Ovary (tissue), 9 donors: ENCODE data around the gene HRC. TPM values are rescaled to one million over a fixed set of nuclear protein-coding genes. Genes with fewer than 3 reads are reported as not detected.

Experiments used
- DNase-seq, 5 donors: peaks; one replicate each; pipeline ENCODE4 v3.0.0-alpha.2; 2019 to 2020
- H3K27ac ChIP-seq, 2 donors: fragments of 200-600 bp; one replicate each; pipeline versions ENCODE4 v1.5.1 to v1.8.0; 2019 to 2022
- H3K27me3 ChIP-seq: fragments of 200-600 bp; one replicate; pipeline ENCODE4 v1.8.0; 2022
- H3K36me3 ChIP-seq: fragments of 200-600 bp; sonication (generic); one replicate; pipeline ENCODE4 v1.5.1; 2019
- H3K4me1 ChIP-seq: one replicate; pipeline ENCODE4 v1.8.1; 2013; ENCODE audit warnings: mild to moderate bottlenecking, moderate library complexity; ENCODE audit not compliant: insufficient read depth
- H3K4me3 ChIP-seq: fragments of 200-600 bp; sonication (generic); one replicate; pipeline ENCODE4 v1.5.1; 2017
- H3K9me3 ChIP-seq, 2 donors: fragments of 200-600 bp in 1 of 2; sonication (generic) in 1 of 2; one replicate each; pipeline versions ENCODE4 v1.5.1 to v1.8.1; 2013 to 2019; ENCODE audit warnings: mild to moderate bottlenecking in 1 of 2, moderate library complexity in 1 of 2
- EP300 ChIP-seq: sonication (generic); formaldehyde crosslinking; IDR thresholded peaks from one replicate; pipeline ENCODE4 v1.6.1; 2017; ENCODE audit warnings: antibody characterized with exemption
- POLR2A ChIP-seq: fragments of 450-650 bp; IDR thresholded peaks from one replicate; pipeline ENCODE4 v1.6.1; 2017; ENCODE audit warnings: antibody characterized with exemption, mild to moderate bottlenecking, moderate library complexity
- WGBS, 3 donors: extraction: QIAGEN DNeasy Blood & Tissue Kit in 1 of 3; methylation state at CpG; one replicate each; pipeline versions ENCODE4 v1.1.5 to v1.1.7; 2013 to 2017; 5-methylcytosine and 5-hydroxymethylcytosine counted together
- intact Hi-C, 4 donors: fragments of 100-400 bp; cut with DNase I; formaldehyde crosslinking; loops; one replicate each; pipeline versions ENCODE4 v1.11.0 to v1.15.1; 2022 to 2023
- polyA plus RNA-seq, 2 donors: library from polyadenylated mRNA; stranded (reverse); fragments of 200-250 nt in 1 of 2; fragments of 350-450 nt in 1 of 2; fragmentation: Illumina TruSeq in 1 of 2; extraction: RNeasy Lipid Tissue Mini Kit (QIAGEN cat#74804) in 1 of 2; gene quantifications; one replicate each; pipeline ENCODE4 v1.2.3, GENCODE V29; 2013 to 2014
- total RNA-seq, 7 donors: library from RNA; depleted of rRNA in 2 of 7; stranded (reverse); fragments of >200 nt in 2 of 7; fragmentation: NEBNext Ultra II Directional in 3 of 7; extraction: Animal tissue kit (Norgen Biotek cat#: 25700) in 3 of 7; gene quantifications; one replicate each; pipeline versions ENCODE4 v1.1.0 to v1.2.4, GENCODE V29; 2016 to 2023
- TF ChIP-seq, protein P1 (sequence below), 3 donors: fragments of 450-650 bp in 2 of 3; fragments of 200-600 bp in 1 of 3; IDR thresholded peaks; one replicate each; pipeline versions ENCODE4 v1.5.1 to v1.8.0; 2016 to 2022; ENCODE audit warnings: antibody characterized with exemption in 3 of 3, mild to moderate bottlenecking in 1 of 3
- donor health status: DM: no; HTN: no; CAD: no; lungs with moderate emphysema.
- donor health status: DM: no; HTN: no; CAD: no.
- donor health status: Bipolar disorder and iron deficiency.
- donor health status: DM: yes; HTN: yes; CAD: no.
- donor health status: DM: no; HTN: no; CAD: no.
- donor health status: DM: yes; HTN: yes; CAD: no.

The HRC gene
- total and polyA plus RNA-seq, 9 donors, result 0.36 to 10.5 (median 2.2) TPM

DNA sequence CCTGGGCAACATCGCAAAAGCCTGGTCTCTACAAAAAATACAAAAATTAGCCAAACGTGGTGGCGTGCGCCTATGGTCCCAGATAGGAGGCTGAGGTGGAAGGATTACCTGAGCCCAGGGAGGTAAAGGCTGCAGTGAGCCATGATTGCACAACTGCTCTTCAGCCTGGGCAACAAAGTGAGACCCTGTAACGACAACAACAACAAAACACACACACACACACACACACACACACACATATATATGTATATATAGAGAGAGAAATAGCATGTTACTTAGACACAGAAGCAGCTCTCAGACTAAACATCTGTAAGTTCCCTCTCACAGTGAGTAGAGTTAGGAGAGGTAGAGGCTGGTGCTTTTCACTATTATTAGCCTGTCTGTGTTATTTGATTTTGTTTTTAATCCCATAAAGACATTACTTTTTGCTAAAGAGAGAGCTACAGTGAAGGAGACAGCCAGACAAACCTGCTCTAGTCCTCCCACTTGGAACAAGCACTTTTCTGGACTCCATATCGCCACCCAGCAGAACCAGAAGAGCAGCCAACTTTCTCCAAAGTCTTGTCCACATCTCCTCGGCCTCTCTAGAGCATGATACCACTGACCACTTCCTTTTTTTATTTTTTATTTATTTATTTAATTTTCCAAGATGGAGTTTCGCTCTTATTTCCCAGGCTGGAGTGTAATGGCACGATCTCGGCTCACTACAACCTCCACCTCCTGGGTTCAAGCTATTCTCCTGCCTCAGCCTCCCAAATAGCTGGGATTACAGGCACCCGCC, 43.8 kb downstream of the HRC start:
- 70 to 75% (median 73%) methylated on average over 11 of the region's 11 CpGs for WGBS, 3 donors
- intact Hi-C loops, result no loop called here
- no peaks in the 10 kb centered on the region for H3K9me3 ChIP-seq

DNA sequence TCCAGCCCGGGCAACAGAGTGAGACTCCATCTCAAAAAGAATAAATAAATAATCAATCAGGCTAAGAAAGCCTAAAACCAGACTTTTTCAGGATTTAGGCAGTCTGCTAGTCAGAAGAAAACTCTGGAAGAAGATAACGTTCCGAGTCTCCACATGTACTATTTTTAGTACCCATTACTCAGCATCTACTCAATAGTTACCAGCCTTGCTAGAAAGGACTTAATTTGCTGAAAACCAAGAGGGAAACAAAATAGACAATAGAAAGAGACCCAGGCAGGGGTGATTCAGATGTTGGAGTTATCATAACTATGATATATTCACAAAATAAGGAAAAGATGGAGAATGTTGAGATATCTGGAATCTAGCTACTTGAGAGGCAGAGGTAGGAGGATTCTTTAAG, 44.6 kb downstream of the HRC start:
- no peaks in the 10 kb centered on the region for H3K27me3 ChIP-seq
- no peak overlapping the region for H3K27ac ChIP-seq
- DNase-seq, result no peak
- H3K4me3 ChIP-seq, result no peak overlapping the region
- no peaks in the 10 kb centered on the region for H3K9me3 ChIP-seq
- intact Hi-C loops, result no loop called here
- WGBS, 3 donors, result 15 to 19% (median 17%) methylated on average over 3 of the region's 3 CpGs
- TF ChIP-seq, protein P1, sequence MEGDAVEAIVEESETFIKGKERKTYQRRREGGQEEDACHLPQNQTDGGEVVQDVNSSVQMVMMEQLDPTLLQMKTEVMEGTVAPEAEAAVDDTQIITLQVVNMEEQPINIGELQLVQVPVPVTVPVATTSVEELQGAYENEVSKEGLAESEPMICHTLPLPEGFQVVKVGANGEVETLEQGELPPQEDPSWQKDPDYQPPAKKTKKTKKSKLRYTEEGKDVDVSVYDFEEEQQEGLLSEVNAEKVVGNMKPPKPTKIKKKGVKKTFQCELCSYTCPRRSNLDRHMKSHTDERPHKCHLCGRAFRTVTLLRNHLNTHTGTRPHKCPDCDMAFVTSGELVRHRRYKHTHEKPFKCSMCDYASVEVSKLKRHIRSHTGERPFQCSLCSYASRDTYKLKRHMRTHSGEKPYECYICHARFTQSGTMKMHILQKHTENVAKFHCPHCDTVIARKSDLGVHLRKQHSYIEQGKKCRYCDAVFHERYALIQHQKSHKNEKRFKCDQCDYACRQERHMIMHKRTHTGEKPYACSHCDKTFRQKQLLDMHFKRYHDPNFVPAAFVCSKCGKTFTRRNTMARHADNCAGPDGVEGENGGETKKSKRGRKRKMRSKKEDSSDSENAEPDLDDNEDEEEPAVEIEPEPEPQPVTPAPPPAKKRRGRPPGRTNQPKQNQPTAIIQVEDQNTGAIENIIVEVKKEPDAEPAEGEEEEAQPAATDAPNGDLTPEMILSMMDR (IDR thresholded peaks at IDR 0.05), result no peak
- TF ChIP-seq EP300 (no peak), POLR2A (no peak)
- H3K36me3 ChIP-seq, result no peaks in the 10 kb centered on the region
- peaks cover 6% of the 10 kb centered on the region for H3K4me1 ChIP-seq

More for the DNA sequence above, 43.8 kb downstream of the HRC start:
- Histone ChIP-seq H3K4me3 (no peak overlapping the region), H3K27me3 (no peaks in the 10 kb centered on the region), H3K4me1 (peaks cover 6% of the 10 kb centered on the region), H3K36me3 (no peaks in the 10 kb centered on the region), H3K27ac (no peak overlapping the region)
- TF ChIP-seq POLR2A (no peak), EP300 (no peak)
- TF ChIP-seq, protein P1 (IDR thresholded peaks at IDR 0.05), result no peak
- DNase-seq, result no peak

DNA sequence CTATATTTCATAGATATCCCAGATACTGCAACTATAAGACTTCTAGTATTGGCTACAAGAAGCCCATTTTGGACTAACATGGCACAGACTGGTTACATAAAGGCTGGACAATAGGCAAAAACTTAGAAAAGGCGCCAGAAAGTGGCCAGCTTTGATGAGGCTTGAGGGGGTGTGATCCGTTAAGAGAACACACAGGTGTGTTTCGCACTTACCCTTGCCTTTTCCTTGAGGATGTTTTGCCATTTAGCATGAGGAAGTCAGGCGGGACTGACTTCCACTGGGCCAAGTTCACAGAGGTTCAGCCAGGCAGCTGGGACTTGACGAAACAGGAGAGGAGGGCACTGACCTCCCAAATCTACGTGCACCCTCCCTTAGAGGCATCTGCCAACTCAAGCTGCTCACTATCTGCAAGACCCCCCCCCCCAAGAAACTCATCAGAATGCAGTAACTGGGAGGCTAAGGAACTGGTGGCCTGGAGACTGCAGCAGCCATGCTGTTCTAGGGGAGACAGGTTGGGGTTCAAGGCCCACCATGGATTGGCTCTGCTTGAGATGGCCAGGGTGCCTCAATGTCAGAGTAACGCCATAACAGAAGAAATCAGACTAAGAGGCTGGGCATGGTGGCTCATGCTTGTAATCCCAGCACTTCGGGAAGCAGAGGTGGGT, 45.5 kb downstream of the HRC start:
- WGBS, 3 donors, result 62 to 75% (median 62%) methylated on average over 8 of the region's 8 CpGs
- no peak for DNase-seq
- no peak for TF ChIP-seq POLR2A
- TF ChIP-seq, protein P1 (IDR thresholded peaks at IDR 0.05), result no peak
- TF ChIP-seq EP300, result no peak
- H3K27me3 ChIP-seq, result no peaks in the 10 kb centered on the region
- H3K27ac ChIP-seq, result no peak overlapping the region
- no peak overlapping the region for H3K4me3 ChIP-seq
- no peaks in the 10 kb centered on the region for H3K36me3 ChIP-seq
- H3K9me3 ChIP-seq, result no peaks in the 10 kb centered on the region
- intact Hi-C loops, result no loop called here
- peaks cover 4% of the 10 kb centered on the region for H3K4me1 ChIP-seq

DNA sequence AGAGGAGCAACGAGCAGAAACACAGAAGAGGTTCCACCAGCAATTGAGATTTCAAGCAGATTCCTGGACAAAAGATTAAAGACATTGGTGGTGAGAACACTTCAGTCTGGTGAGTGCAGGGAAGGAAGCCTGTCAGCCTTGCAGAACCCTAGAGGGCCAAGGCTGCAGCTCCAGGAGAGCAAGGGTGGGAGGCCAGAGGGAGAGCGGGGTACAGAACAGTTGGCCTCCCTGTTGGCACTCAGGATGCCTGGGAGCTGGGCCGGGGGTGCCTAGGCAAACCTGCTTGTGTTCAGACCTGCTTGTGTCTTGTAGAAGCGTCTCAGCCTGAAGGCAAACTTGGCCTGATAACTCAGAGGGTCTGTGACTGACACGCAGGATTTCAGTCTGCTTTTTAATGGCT, 46.1 kb downstream of the HRC start:
- 72 to 76% (median 73%) methylated on average over 5 of the region's 5 CpGs for WGBS, 3 donors
- intact Hi-C loops, result no loop called here

More for the DNA sequence above, 46.1 kb downstream of the HRC start:
- Histone ChIP-seq H3K4me1 (peaks cover 4% of the 10 kb centered on the region), H3K27me3 (no peaks in the 10 kb centered on the region), H3K27ac (no peak overlapping the region), H3K4me3 (no peak overlapping the region), H3K9me3 (no peaks in the 10 kb centered on the region), H3K36me3 (no peaks in the 10 kb centered on the region)
- no peak for TF ChIP-seq POLR2A
- no peak for TF ChIP-seq EP300
- TF ChIP-seq, protein P1 (IDR thresholded peaks at IDR 0.05), result no peak
- DNase-seq, result no peak
